Lower lobe of right lung (tissue), 2 donors: Measurements from ENCODE around the gene GLUD1. TPM values are rescaled to one million over a fixed set of nuclear protein-coding genes. Genes with fewer than 3 reads are reported as not detected.
"Not testable (repeated sequence)": the region's sequence is repeated elsewhere in the genome, so short reads cannot be mapped to it uniquely, and the experiment has no call there.

ENCODE experiments used
- ATAC-seq, 2 donors: fragments of 200-7000 bp; cut with Tn5 transposase; one replicate each; pipeline ENCODE4 v1.9.1; 2020 to 2022; ENCODE audit warnings: mild to moderate bottlenecking in 2 of 2, moderate library complexity in 2 of 2
- DNase-seq: peaks from one replicate; pipeline ENCODE4 v3.0.0-alpha.2; 2020
- H3K27ac ChIP-seq: fragments of 200-600 bp; one replicate; pipeline ENCODE4 v1.8.0; 2022
- H3K27me3 ChIP-seq: fragments of 200-600 bp; one replicate; pipeline ENCODE4 v1.8.0; 2022; ENCODE audit warnings: low read depth
- H3K36me3 ChIP-seq: fragments of 200-600 bp; one replicate; pipeline ENCODE4 v1.8.0; 2022; ENCODE audit warnings: mild to moderate bottlenecking
- H3K4me1 ChIP-seq: fragments of 200-600 bp; one replicate; pipeline ENCODE4 v1.8.0; 2022
- H3K4me3 ChIP-seq: fragments of 200-600 bp; one replicate; pipeline ENCODE4 v1.8.0; 2022; ENCODE audit warnings: mild to moderate bottlenecking
- H3K9me3 ChIP-seq: fragments of 200-600 bp; one replicate; pipeline ENCODE4 v1.8.0; 2022
- CTCF ChIP-seq: fragments of 200-600 bp; IDR thresholded peaks from one replicate; pipeline ENCODE4 v1.8.0; 2022; ENCODE audit warnings: antibody characterized with exemption, mild to moderate bottlenecking
- intact Hi-C: fragments of 100-400 bp; cut with DNase I; formaldehyde crosslinking; loops from one replicate; pipeline ENCODE4 v1.11.0; 2022
- total RNA-seq: library from RNA; stranded (reverse); fragmentation: NEBNext Ultra II Directional; extraction: Animal tissue kit (Norgen Biotek cat#: 25700); gene quantifications from one replicate; pipeline ENCODE4 v1.2.1, GENCODE V29; 2021
- donor health status: DM: no; HTN: yes; CAD: no; lungs with severe emphysema.

GLUD1 gene
- total RNA-seq, 1 donor from 2014 or later: 125 TPM

- peak overlapping the region; percentile 96 for H3K27ac ChIP-seq
- ATAC-seq (no peak), DNase-seq (no peak)
- intact Hi-C loops: no loop called here
- no peaks in the 10 kb centered on the region for H3K9me3 ChIP-seq
- TF ChIP-seq CTCF: no peak
- no peaks in the 10 kb centered on the region for H3K27me3 ChIP-seq
- H3K4me3 ChIP-seq: peak overlapping the region; percentile 78
- no peaks in the 10 kb centered on the region for H3K36me3 ChIP-seq
- H3K4me1 ChIP-seq: peaks cover 49% of the 10 kb centered on the region
Measured at GRCh38 chr10:87092861-87093631, 1.6 kb downstream of the GLUD1 start.

- ATAC-seq (no peak), DNase-seq (no peak)
- H3K4me1 ChIP-seq: peaks cover 56% of the 10 kb centered on the region
- intact Hi-C loops: no loop called here
- no peak for TF ChIP-seq CTCF
- H3K9me3 ChIP-seq: no peaks in the 10 kb centered on the region
- no peaks in the 10 kb centered on the region for H3K27me3 ChIP-seq
- H3K36me3 ChIP-seq: no peaks in the 10 kb centered on the region
- peak overlapping the region; percentile 78 for H3K4me3 ChIP-seq
- H3K27ac ChIP-seq: peak overlapping the region; percentile 96
Measured at GRCh38 chr10:87092376-87092860, 2.2 kb downstream of the GLUD1 start.

GRCh38 chr10:87090779-87091178, 3.9 kb downstream of the GLUD1 start:
- H3K9me3 ChIP-seq: no peaks in the 10 kb centered on the region
- ATAC-seq: no peak
- H3K4me1 ChIP-seq: peaks cover 56% of the 10 kb centered on the region
- H3K27me3 ChIP-seq: no peaks in the 10 kb centered on the region
- H3K27ac ChIP-seq: no peak overlapping the region
- intact Hi-C loops: no loop called here
- TF ChIP-seq CTCF: no peak
- DNase-seq: no peak
- H3K36me3 ChIP-seq: no peaks in the 10 kb centered on the region
- no peak overlapping the region for H3K4me3 ChIP-seq

GRCh38 chr10:87089746-87090145, 4.9 kb downstream of the GLUD1 start:
- intact Hi-C loops: no loop called here

GRCh38 chr10:87085537-87085936, 9.1 kb downstream of the GLUD1 start:
- intact Hi-C loops: no loop called here
- DNase-seq: no peak

More at GRCh38 chr10:87089746-87090145, 4.9 kb downstream of the GLUD1 start:
- no peaks in the 10 kb centered on the region for H3K9me3 ChIP-seq
- ATAC-seq (no peak), DNase-seq (no peak)
- no peaks in the 10 kb centered on the region for H3K36me3 ChIP-seq
- no peak overlapping the region for H3K4me3 ChIP-seq
- H3K27ac ChIP-seq: no peak overlapping the region
- peaks cover 58% of the 10 kb centered on the region for H3K4me1 ChIP-seq
- no peak for TF ChIP-seq CTCF
- no peaks in the 10 kb centered on the region for H3K27me3 ChIP-seq

GRCh38 chr10:87084291-87084782, 10.3 kb downstream of the GLUD1 start:
- DNase-seq, H3K36me3 ChIP-seq, intact Hi-C loops, H3K9me3 ChIP-seq, H3K27me3 ChIP-seq, H3K4me3 ChIP-seq: not testable (repeated sequence)
- peak; percentile 47 to 65 for ATAC-seq
- peaks cover 65% of the 10 kb centered on the region for H3K4me1 ChIP-seq
- H3K27ac ChIP-seq: peak overlapping the region; percentile 71

More at GRCh38 chr10:87085537-87085936, 9.1 kb downstream of the GLUD1 start:
- Histone ChIP-seq H3K27me3 (no peaks in the 10 kb centered on the region), H3K27ac (no peak overlapping the region), H3K4me1 (peaks cover 69% of the 10 kb centered on the region), H3K36me3 (no peaks in the 10 kb centered on the region), H3K9me3 (no peaks in the 10 kb centered on the region), H3K4me3 (no peak overlapping the region)
- TF ChIP-seq CTCF: no peak
- no peak for ATAC-seq

GRCh38 chr10:87083576-87084290, 10.9 kb downstream of the GLUD1 start:
- H3K4me3 ChIP-seq, H3K36me3 ChIP-seq, intact Hi-C loops, H3K27me3 ChIP-seq, DNase-seq, H3K9me3 ChIP-seq: not testable (repeated sequence)
- ATAC-seq: peak; percentile 55 to 75
- peak overlapping the region; percentile 71 for H3K27ac ChIP-seq
- peaks cover 59% of the 10 kb centered on the region for H3K4me1 ChIP-seq

GRCh38 chr10:87082219-87082618, 12.4 kb downstream of the GLUD1 start:
- H3K36me3 ChIP-seq, H3K4me3 ChIP-seq, DNase-seq, H3K27me3 ChIP-seq, H3K9me3 ChIP-seq, intact Hi-C loops: not testable (repeated sequence)
- peaks cover 44% of the 10 kb centered on the region for H3K4me1 ChIP-seq
- H3K27ac ChIP-seq: peak overlapping the region; percentile 71
- peak; percentile 75 to 82 for ATAC-seq
